Activated T-helper 9 cell treated with anti-CD3 and anti-CD28 coated beads, Interleukin-2, amount 50 U/mL, for 16 hours (primary cell): ENCODE measurements around the gene SORCS3.

Experiments used
- DNase-seq: peaks from one replicate; pipeline ENCODE4 v3.0.0-alpha.2; 2020; ENCODE audit warnings: low read depth

The SORCS3 gene

DNA sequence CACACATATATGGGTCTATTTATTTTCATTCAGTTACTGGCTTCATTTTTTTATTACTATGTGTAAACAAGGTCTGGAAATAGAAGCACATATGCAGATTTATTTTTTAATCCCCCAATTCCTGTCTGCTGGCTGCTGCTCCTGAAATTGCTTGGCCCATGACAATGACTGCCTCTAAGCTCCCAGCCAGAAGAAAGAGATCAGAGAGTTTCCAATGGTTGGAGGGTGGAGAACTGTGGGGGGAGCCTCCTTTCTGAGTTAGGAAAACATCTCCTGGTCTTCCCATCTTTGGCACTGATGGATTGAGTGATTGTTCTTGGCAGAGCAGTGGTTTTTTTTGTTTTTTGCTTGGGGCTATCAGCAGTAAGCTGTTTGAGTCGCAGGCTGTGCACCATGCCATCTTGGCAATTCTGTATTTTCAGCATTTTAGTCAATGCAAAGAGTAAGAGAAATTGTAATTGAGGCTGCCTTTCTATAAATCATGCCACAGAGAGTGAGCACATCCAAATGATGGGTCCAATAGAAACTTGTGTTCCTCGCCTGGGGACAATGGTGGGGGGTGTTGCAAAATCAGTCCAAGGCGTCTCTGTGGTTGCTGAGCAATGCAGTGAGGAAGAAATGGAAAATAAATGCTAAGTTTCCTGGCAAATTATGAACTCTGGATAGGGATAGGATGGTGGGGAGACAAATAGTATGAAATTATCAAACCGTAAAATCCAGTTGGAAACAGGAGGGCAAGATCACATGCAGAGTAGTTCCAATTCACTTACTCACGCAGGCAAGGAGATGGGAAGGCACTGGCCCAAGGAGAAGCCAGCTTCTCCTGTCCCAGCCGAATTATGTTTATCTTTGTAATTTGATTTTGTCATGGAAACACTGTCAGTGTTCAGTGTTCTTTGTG, 382.4 kb downstream of the SORCS3 start:
- no peak for DNase-seq

DNA sequence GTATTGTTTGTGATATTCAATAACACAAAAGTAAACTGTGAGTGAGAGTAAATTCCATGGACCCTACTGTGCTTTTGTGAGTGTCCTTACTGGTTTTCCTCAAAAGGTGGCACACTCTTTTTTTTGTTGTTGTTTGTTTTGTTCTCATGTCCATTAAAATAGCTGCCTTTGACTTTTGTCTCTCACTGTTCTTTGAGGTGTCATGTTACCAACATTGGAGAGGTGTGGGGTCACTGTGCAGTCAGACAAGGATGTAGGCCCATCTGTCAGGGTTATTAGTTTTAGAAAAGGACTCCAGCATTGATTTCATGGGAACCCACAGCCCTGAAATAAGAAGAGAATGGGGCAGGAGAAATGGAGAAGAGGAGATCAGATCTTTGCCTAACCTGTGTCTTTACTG, 383.1 kb downstream of the SORCS3 start:
- DNase-seq: no peak

DNA sequence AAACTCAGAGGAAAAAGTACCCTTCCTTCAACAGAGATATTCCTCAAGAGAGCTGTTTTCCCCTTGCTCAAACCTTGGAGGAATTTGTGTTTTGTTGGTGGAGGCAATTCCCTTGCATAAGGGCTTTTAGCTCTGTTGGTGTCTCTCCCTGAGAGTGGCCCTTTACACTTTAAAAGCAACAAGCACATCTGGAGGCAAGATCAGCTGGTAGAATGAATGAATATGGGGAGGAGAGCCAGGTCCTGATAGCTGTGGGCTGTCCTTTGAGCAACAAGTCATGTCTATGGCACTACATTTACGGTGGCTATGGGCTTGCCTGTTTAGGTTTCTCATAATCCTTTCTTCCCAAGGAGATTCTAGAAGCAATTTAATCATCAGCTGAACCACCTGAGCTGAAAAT, 384.0 kb downstream of the SORCS3 start:
- DNase-seq: no peak

DNA sequence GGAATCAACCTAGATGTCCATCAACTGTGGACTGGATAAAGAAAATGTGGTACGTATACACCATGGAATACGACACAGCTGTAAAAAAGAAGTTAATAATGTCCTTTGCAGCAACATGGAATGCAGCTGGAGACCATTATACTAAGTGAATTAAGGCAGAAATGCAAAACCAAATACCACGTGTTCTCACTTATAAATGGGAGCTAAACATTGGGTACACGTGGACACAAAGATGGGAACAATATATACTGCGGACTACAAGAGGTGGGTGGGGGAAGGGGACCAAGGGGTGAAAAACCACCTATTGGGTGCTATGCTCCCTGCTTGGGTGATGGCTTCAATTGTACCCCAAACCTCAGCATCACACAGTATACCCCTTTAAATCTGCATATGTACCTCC, 385.5 kb downstream of the SORCS3 start:
- no peak for DNase-seq

DNA sequence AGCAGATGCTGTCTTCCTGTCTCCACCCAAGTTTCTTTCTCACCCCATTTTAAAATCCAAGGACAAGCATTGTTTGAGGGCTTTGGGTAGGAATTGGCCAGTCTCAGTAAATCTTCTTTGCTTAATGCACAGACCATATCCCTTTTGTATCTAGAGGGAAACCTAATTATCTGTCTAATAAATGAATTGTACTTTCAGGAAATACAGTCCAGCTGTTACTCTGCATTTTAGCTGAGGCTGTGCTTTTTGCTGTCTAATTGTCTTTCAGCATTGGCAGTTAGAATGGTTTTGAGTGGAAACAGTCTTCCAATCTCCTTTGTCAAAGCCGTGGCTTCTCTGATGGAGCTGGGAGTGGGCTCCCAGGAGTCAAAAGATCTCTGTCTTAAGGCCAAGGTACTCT, 388.2 kb downstream of the SORCS3 start:
- DNase-seq: no peak

DNA sequence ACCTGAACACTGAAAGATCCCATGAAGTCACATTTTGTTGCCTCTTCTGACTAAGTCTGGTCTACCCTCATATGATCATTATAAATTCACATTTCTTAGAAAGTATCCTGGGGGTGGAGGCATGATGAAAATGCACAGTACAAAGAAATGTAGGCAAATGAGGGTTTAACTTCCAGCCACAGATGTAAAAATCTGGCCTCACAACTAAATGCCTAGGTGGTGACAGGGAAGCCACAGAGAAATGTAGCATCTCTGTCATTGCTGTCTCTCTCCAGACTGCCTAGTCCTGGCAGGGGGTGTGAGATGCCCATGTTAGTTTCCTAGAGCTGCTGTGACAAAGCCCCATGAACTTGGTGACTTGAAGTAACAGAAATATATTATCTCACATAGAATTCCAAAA, 395.9 kb downstream of the SORCS3 start:
- no peak for DNase-seq

DNA sequence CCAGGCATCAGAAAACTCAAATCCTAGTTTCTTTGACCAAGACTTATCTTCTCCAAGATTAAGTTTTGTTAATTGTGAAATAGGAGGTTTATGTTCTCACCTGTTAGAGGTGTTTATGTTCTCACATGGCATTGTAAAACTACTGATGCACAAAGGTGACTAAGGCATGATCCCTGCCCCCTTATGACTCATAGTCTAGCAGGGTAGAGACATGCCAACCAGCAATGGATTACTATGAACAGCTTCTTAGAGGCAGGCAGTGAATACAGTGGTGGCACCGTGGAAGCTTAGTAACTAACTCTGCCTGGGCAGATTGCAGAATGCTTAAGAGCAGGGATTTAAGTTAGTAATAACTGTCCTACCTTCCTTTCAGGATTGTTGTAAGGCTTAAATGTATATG, 400.9 kb downstream of the SORCS3 start:
- DNase-seq: no peak

DNA sequence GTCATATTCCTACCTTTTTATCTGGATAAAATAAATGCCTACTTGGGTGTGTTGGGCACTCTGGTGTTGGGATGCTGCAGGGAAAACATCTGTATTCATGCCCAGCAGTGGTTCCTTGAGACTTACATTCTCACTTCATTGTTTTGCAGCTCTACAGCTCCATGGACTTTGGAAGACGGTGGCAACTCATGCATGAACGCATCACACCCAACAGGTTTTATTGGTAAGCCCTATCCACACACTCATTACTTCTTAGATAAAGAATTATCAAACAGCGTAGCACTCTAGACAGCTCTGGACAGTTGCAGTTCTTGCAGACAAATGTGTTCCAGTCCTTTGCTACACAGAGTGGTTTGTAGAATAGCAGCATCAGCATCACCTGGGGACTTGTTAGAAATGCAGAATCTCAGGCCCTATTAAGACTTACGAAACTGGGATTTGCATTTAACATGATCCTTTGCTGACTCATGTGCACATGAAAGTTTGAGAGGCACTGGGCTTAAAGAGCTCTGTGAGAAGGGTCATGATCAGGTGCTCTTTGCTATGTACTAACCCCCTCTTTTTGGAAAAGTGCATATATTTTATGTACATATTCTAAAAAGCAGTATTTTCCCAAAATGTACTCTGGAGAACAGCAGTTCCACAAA, 401.9 kb downstream of the SORCS3 start:
- no peak for DNase-seq

DNA sequence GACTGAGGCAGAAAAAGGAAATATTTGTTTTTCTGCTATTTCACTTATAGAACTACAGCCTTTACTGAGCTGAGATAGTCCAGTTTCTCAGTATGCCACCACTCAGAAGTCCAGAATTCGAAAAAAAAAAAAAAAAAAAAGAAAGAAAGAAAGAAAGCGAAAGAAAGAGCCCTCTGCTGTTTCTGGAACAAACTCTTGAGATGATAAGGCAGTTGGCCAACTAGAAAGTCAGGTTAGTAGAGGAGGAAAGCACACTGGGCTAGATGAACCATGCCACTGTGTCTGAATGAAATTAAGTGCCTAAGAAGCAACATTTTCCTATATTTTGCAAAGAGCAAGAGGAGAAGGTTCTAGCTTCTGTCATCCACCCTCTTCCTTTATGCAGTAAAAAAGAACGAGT, 403.8 kb downstream of the SORCS3 start:
- no peak for DNase-seq

DNA sequence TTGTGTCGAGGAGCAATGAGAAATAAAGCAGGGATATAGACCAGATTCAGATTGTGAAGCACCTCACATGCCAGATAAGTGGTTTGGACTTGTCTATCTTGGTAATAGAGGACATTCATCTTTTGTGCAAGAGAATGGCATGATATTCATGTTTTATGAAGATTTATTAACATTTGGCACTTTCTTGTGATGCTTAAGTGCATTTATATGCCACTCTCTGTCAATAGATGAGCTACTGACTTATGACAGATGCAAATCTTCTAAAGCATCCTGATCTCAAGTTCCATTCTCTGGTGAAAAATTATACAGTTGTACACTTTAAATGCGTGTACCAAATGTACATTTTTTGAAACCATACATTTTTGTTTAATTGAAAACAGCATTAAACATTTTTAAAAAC, 415.3 kb downstream of the SORCS3 start:
- DNase-seq: no peak

DNA sequence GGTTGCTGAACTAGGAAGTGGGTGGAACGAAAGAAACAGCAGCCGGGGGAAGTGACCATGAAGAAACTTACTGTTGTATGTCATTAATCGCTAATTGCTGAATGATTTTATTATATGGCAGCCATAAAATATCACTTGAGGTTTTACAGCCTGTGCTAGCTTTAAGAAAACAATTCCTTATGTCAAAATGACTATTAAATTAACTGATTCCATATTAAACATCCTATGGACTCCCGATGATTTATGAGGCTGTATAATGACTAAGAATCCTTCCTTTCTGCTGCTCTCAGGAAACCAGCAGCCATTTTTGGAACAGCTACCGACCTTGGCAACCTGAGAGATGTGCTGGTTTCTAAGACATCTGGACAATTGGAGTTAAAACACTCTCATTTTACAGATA, 421.9 kb downstream of the SORCS3 start:
- DNase-seq: no peak

DNA sequence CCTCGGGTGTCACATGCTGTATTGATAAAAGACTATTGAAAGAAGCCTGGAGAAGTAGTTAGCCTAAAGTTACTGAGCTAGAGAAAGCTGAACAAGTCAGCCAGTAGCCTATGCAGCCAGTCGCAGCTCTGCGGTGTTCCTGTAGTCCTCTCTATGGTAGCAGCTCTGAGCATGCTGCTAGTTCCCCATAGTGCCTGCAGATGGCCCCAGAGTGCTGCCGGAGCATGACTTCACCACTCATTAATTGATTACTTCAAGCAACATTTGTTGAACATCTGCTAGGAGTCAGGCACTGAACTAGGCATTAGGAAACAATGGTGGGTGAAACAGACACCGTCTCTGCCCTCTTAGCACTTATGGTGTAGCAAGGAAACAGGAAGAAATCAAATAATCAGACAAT, 422.7 kb downstream of the SORCS3 start:
- no peak for DNase-seq

DNA sequence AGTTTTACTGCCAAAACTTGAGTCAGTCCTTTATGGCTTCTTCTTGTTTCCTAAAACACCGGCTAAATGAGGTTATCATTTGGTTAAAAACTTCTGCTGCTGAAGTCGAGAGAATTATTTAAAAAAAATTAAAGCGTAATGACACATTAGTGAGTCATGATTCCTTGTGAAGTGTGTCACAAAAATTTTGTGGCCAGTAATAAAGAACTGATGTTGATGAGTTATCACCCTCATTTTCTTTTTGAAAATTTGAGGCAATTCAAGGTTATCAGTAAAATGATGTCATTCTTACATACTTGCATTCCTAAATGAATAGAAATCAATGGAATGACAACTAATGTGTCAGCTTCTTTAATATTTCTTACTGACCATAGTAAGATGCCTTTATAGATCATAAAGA, 427.4 kb downstream of the SORCS3 start:
- no peak for DNase-seq

DNA sequence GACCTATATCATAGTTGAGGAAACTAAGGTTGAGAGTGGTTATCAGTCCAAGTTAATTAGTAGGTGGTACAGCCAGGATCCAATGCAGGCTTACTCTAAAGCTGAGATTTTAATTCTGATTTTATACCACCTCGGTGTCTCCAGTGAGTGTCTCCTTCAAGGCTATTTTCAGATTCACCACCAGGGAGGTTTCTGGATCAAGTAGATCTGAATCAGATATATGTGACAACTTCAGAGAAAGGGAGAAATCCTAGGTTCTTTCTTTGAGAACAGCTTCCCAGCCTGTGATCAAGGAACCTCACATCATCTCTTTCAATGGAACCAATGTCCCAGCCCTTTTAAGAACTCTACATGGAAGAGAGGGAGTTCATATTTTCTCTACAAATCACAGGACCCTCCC, 429.2 kb downstream of the SORCS3 start:
- no peak for DNase-seq

DNA sequence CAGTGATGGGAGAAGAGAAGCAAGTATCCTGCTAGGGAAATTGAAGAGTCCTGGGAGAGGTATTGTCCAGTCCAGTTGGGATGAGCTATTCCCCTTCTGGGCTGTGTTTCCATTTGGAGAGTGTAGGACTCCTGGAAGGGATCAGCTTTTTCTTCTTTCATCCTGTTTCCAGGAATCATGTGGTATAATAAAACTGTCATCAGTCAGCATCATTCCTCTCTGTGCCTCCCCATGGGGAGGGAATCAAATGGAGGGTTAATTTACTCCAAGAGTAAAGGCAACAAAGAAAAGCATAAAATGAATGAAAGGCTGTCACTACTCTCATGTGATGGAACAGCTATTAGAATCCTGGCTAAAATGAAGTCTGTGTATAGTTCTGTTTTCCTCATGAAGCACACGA, 429.9 kb downstream of the SORCS3 start:
- DNase-seq: no peak

DNA sequence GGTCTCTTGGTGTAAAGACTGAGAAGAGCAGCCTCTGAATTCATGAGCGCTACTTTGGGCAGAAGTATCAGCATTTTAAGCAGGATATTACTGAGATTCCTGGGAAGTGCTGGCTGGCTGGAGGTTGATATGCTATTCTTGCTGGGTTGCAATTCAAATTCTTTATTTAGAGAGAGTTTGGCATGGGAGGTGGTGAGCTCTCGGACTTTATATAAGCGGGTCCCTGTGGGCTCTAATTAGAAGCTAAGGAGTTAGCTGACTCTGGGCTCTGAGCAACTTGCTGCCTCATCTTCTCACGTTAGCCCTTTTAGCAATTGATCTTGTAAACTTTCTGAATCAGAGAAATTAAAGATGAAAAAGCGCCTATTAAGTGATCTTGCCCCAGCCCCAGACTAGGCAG, 430.9 kb downstream of the SORCS3 start:
- DNase-seq: no peak

DNA sequence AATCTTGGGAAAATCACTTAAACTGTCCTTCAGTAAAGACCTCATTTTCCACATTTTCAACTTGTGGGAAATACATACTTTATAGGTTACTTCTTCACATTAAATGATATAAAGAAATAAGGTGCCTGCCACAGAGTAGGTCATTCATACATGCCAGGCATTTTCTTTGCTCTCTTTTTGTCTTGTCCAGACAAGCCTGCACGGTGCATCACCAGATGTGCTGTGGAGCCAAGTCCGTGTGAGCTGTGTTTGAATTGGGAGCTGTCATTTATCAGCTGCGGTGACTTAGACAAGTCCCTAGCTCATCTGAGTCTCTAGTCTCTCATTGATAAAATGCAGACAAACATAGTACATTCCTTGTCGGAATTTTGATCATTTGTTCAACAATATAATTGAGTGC, 432.9 kb downstream of the SORCS3 start:
- no peak for DNase-seq

DNA sequence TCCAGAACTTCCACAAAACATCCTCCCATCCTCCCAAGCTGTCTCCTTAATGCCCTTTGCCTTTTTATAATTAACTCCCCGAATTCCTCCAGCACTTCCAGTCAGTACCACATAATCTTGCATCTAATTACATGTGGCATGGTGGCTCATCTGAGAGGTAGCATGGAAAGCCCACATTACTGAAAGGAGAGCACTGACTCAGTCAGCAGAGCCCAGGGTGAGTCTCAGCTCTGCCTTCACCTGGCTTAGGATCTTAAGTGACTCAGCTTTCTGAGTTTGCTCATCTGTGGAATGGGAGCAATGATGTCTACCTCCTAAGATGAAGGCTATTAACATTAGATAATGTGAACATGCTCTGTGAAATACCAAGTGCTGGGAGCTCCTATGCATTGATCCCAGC, 433.9 kb downstream of the SORCS3 start:
- no peak for DNase-seq

DNA sequence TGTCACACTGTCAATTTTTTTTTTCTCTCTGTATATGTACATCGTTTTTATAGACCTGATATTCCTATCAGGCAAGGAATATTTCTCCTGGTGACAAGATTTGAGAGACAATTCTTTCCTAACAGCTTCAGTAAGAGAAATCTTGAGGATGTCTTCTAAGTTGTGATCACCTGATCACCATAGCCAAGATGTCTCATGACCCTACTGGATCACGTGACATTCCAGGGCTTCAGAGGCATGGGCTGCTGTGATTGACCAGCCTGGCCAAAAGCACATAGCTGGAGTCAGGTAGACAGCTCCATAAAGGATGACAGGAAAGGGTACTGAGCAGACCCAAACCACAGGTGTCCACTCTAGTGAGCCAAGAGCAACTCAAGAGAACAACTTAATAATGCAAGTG, 444.9 kb downstream of the SORCS3 start:
- no peak for DNase-seq

DNA sequence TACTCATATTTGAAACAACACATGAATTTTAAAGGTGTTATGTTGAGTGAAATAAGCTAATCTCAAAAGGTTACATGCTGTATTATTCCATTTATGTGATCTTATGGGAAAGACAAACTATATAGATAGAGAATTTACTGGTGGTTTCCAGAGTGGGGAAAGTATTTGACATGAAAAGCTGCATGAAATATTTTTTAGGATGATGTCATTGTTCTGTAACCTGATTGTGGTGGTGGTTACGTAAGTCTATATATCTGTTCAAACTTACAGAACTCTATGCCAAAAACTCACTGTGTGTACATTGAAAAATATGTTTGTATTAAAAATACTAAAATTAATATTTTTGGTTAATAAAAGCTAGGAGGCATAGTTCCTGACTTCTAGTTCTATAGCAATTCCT, 453.0 kb downstream of the SORCS3 start:
- DNase-seq: no peak

DNA sequence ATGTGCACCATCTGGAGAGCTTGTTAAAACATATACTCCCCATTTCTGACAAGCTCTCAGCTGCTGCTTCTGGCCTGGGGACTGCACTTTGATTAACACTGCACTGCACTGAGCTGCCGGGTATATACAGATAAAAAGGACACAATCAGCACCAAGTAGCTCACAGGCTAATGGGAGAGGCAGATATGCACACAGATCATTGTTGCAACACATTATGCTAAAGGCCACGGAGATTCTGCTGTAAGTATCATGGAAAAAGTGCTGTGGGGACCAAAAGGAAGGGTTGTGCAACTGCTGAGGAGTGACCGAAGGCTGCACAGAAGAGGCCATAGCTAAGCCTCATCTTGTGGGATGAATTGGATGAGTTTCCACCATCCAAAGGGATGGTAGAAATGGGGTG, 455.2 kb downstream of the SORCS3 start:
- DNase-seq: no peak

DNA sequence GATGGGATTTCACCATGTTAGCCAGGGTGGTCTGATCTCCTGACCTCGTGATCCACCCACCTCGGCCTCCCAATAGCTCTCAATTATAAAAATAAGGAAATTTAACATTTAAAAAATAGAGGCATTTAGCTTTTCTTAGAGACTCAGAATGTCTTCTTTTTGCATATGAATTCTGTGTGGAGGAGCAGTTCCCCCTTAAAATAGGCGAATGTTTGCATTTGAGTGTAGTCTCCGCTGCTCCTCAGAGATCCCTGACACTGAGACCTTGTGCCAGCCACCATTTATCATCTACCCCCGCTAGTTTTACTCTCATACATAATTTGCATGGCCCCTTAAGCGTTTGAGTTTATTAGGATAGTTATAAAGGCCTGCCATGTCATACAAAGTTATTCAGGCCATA, 461.9 kb downstream of the SORCS3 start:
- DNase-seq: no peak

DNA sequence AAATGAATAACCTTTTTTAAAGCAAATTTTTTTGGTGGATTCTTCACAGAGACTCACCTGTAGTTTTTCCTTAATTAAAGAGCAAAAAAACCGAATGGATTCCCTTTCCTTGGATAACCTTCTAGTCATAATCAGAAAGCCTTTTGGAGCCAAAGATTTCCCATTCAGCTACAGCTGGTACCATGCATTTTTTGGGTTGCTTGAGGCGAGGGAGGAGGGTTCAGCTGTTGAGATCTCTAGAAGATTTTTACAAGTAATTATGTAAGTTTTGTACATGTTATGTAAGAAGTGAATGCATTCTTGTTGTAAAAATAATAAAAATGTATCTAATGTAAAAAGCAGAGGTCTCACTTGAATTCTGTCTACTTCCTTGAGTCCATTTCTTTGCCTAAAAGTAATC, 463.2 kb downstream of the SORCS3 start:
- DNase-seq: no peak

DNA sequence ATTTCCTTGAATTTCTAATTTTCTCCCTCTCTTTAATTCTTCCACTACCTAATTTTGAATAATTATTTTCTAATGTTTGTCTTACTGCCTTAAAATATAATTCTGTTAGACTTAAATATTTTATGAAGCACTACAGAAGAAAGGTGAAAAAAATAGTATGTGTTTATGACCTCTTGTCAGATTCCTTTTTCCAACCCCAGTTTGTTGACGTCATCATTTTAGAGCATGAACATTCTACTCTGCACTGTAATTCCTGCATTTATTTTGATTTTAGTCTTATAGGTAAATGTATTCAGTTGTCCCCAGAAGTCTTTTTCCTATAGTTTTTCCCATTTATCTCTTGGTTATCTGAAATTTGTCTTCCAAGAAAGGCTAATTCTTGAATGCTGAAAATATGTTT, 468.1 kb downstream of the SORCS3 start:
- no peak for DNase-seq
